ENCODE data around the gene FAM151B. TPM values are rescaled to one million over a fixed set of nuclear protein-coding genes. Genes with fewer than 3 reads are reported as not detected.

Gene FAM151B
- total RNA-seq, 1 experiment from 2014 or later: 0.94 TPM

- 0 out of 2 replicates have a peak overlapping the region, but pooled peaks have one; percentile 7 for H3K4me3 Mint-ChIP-seq
- ChIA-PET CTCF (no interaction called here), POLR2A (no interaction called here)
- TF ChIP-seq ETV6 (CRISPR knock-in tag; IDR thresholded peaks at IDR 0.05) (0 out of 2 replicates have a peak, but pooled peaks have one; percentile 43), ZNF121 (CRISPR knock-in tag; IDR thresholded peaks at IDR 0.05) (peak; percentile 67), GABPB1 (CRISPR knock-in tag; IDR thresholded peaks at IDR 0.05) (no peak), FOXP4 (CRISPR knock-in tag; IDR thresholded peaks at IDR 0.05) (no peak), TEAD4 (CRISPR knock-in tag; IDR thresholded peaks at IDR 0.05) (no peak), TEAD1 (CRISPR knock-in tag; IDR thresholded peaks at IDR 0.05) (peak; percentile 32; the same call in 1 of the 2 replicates), ZNF263 (CRISPR knock-in tag; IDR thresholded peaks at IDR 0.05; ENCODE audit: low read depth) (no peak)
- H3K36me3 Mint-ChIP-seq: no peaks in the 10 kb centered on the region
- peaks cover 75% of the 10 kb centered on the region for H3K27me3 Mint-ChIP-seq (ENCODE audit: low read depth)
- peak overlapping the region; percentile 89 for H3K27ac Mint-ChIP-seq
- DNase-seq (ENCODE audit: low spot score): peak; percentile 46
- H3K9me3 Mint-ChIP-seq: no peaks in the 10 kb centered on the region
- ATAC-seq: peak; percentile 99
- peaks cover 37% of the 10 kb centered on the region for H3K4me1 Mint-ChIP-seq
Observed at GRCh38 chr5:80554646-80555045, 66.7 kb downstream of the FAM151B start.

GRCh38 chr5:80555099-80555498 is 67.2 kb downstream of the FAM151B start:
- no peak for DNase-seq (ENCODE audit: low spot score)
- POLR2A ChIA-PET: no interaction called here
- Mint-ChIP-seq H3K27me3 (ENCODE audit: low read depth) (peaks cover 74% of the 10 kb centered on the region), H3K27ac (peak overlapping the region; percentile 89; the same call in 1 of the 2 replicates), H3K9me3 (no peaks in the 10 kb centered on the region), H3K36me3 (no peaks in the 10 kb centered on the region), H3K4me1 (peaks cover 35% of the 10 kb centered on the region), H3K4me3 (no peak overlapping the region)
- CTCF ChIA-PET: no interaction called here
- ATAC-seq: no peak
- TF ChIP-seq CREB1 (CRISPR knock-in tag; IDR thresholded peaks at IDR 0.05) (no peak), CDX4 (CRISPR knock-in tag; IDR thresholded peaks at IDR 0.05; ENCODE audit: borderline replicate concordance) (no peak), CREM (CRISPR knock-in tag; IDR thresholded peaks at IDR 0.05) (no peak), MYBL2 (CRISPR knock-in tag; IDR thresholded peaks at IDR 0.05) (no peak), TEAD4 (CRISPR knock-in tag; IDR thresholded peaks at IDR 0.05) (no peak), ARID4B (CRISPR knock-in tag; IDR thresholded peaks at IDR 0.05; ENCODE audit: borderline replicate concordance) (no peak), AR (CRISPR knock-in tag; IDR thresholded peaks at IDR 0.05) (no peak), KAT7 (CRISPR knock-in tag; IDR thresholded peaks at IDR 0.05; ENCODE audit: borderline replicate concordance) (no peak), ZNF396 (CRISPR knock-in tag; IDR thresholded peaks at IDR 0.05; ENCODE audit: borderline replicate concordance) (no peak), PREB (CRISPR knock-in tag; IDR thresholded peaks at IDR 0.05; ENCODE audit: borderline replicate concordance) (no peak)
